Ectodermal cell (in vitro differentiated cells): ENCODE measurements around the gene HIVEP2.

ENCODE experiments used
- H3K27ac ChIP-seq: 2 replicates; pipeline ENCODE4 v1.7.0; 2013; ENCODE audit warnings: mild to moderate bottlenecking, low read depth, low read length; ENCODE audit not compliant: insufficient read depth, poor library complexity, severe bottlenecking
- H3K27me3 ChIP-seq: 2 replicates; pipeline ENCODE4 v1.7.0; 2013; ENCODE audit warnings: mild to moderate bottlenecking, low read length; ENCODE audit not compliant: insufficient read depth, control insufficient read depth, poor library complexity, severe bottlenecking
- H3K36me3 ChIP-seq: one replicate; pipeline ENCODE4 v1.7.0; 2013; ENCODE audit warnings: low read length; ENCODE audit not compliant: control insufficient read depth, insufficient read depth
- H3K4me1 ChIP-seq: one replicate; pipeline ENCODE4 v1.7.0; 2013; ENCODE audit warnings: low read length; ENCODE audit not compliant: control insufficient read depth, insufficient read depth
- H3K4me3 ChIP-seq: 2 replicates; pipeline ENCODE4 v1.7.0; 2013; ENCODE audit warnings: low read depth, low read length, control low read depth; ENCODE audit not compliant: insufficient read depth
- H3K9me3 ChIP-seq: 2 replicates; pipeline ENCODE4 v1.7.0; 2013; ENCODE audit warnings: mild to moderate bottlenecking, low read length, moderate library complexity; ENCODE audit not compliant: control insufficient read depth
- WGBS, 2 experiments: methylation state at CpG; one replicate each; pipeline ENCODE4 v1.1.7; 2013; ENCODE audit warnings: missing lambda C conversion rate in 2 of 2; 5-methylcytosine and 5-hydroxymethylcytosine counted together

The HIVEP2 gene

GRCh38 chr6:142870787-142871415 is 74.1 kb downstream of the HIVEP2 start:
- H3K4me1 ChIP-seq, result no peaks in the 10 kb centered on the region
- H3K27ac ChIP-seq, result no peak overlapping the region

GRCh38 chr6:142868917-142869316 is 76.1 kb downstream of the HIVEP2 start:
- H3K27me3 ChIP-seq, result no peaks in the 10 kb centered on the region
- H3K4me1 ChIP-seq, result no peaks in the 10 kb centered on the region
- no peak overlapping the region for H3K4me3 ChIP-seq
- H3K36me3 ChIP-seq, result no peaks in the 10 kb centered on the region
- H3K9me3 ChIP-seq, result no peaks in the 10 kb centered on the region
- WGBS, 2 experiments, result 90 to 93% methylated on average over 2 of the region's 2 CpGs
- H3K27ac ChIP-seq, result no peak overlapping the region

More at GRCh38 chr6:142870787-142871415, 74.1 kb downstream of the HIVEP2 start:
- H3K36me3 ChIP-seq, result no peaks in the 10 kb centered on the region
- WGBS, 2 experiments, result 78 to 84% methylated on average over 3 to 4 of the region's 4 CpGs
- no peak overlapping the region for H3K4me3 ChIP-seq
- H3K27me3 ChIP-seq, result no peaks in the 10 kb centered on the region
- H3K9me3 ChIP-seq, result no peaks in the 10 kb centered on the region

GRCh38 chr6:142867988-142868812 is 76.8 kb downstream of the HIVEP2 start:
- 84 to 88% methylated on average over 5 of the region's 5 CpGs for WGBS, 2 experiments
- H3K9me3 ChIP-seq, result no peaks in the 10 kb centered on the region
- H3K27me3 ChIP-seq, result no peaks in the 10 kb centered on the region
- H3K4me1 ChIP-seq, result no peaks in the 10 kb centered on the region
- H3K4me3 ChIP-seq, result no peak overlapping the region
- H3K36me3 ChIP-seq, result no peaks in the 10 kb centered on the region
- no peak overlapping the region for H3K27ac ChIP-seq

- 84 to 89% methylated on average over 4 of the region's 4 CpGs for WGBS, 2 experiments
- no peak overlapping the region for H3K27ac ChIP-seq
These were observed 77.6 kb downstream of the HIVEP2 start for GRCh38 chr6:142867355-142867801.

GRCh38 chr6:142863981-142864380 is 81.0 kb downstream of the HIVEP2 start:
- H3K27me3 ChIP-seq, result no peaks in the 10 kb centered on the region
- H3K27ac ChIP-seq, result no peak overlapping the region
- H3K36me3 ChIP-seq, result no peaks in the 10 kb centered on the region
- H3K4me3 ChIP-seq, result no peak overlapping the region
- H3K9me3 ChIP-seq, result no peaks in the 10 kb centered on the region
- 54 to 61% methylated on average over 2 of the region's 2 CpGs for WGBS, 2 experiments
- no peaks in the 10 kb centered on the region for H3K4me1 ChIP-seq

More at GRCh38 chr6:142867355-142867801, 77.6 kb downstream of the HIVEP2 start:
- Histone ChIP-seq H3K36me3 (no peaks in the 10 kb centered on the region), H3K9me3 (no peaks in the 10 kb centered on the region), H3K27me3 (no peaks in the 10 kb centered on the region), H3K4me3 (no peak overlapping the region), H3K4me1 (no peaks in the 10 kb centered on the region)

GRCh38 chr6:142861711-142862110 is 83.3 kb downstream of the HIVEP2 start:
- WGBS, 2 experiments, result 91 to 94% methylated on average over 3 of the region's 3 CpGs
- H3K4me3 ChIP-seq, result no peak overlapping the region

GRCh38 chr6:142860498-142860897 is 84.5 kb downstream of the HIVEP2 start:
- Histone ChIP-seq H3K27me3 (no peaks in the 10 kb centered on the region), H3K9me3 (no peaks in the 10 kb centered on the region), H3K36me3 (no peaks in the 10 kb centered on the region), H3K27ac (no peak overlapping the region), H3K4me3 (no peak overlapping the region), H3K4me1 (peaks cover 10% of the 10 kb centered on the region)
- WGBS, 2 experiments, result 90 to 93% methylated on average over 6 of the region's 6 CpGs

More at GRCh38 chr6:142861711-142862110, 83.3 kb downstream of the HIVEP2 start:
- Histone ChIP-seq H3K27ac (no peak overlapping the region), H3K36me3 (no peaks in the 10 kb centered on the region), H3K4me1 (peaks cover under 1% of the 10 kb centered on the region), H3K9me3 (no peaks in the 10 kb centered on the region), H3K27me3 (no peaks in the 10 kb centered on the region)

- Histone ChIP-seq H3K36me3 (no peaks in the 10 kb centered on the region), H3K9me3 (no peaks in the 10 kb centered on the region), H3K27me3 (no peaks in the 10 kb centered on the region), H3K27ac (no peak overlapping the region), H3K4me1 (peaks cover 24% of the 10 kb centered on the region), H3K4me3 (no peak overlapping the region)
- 65 to 72% methylated on average over 8 to 9 of the region's 9 CpGs for WGBS, 2 experiments
These were observed 87.0 kb downstream of the HIVEP2 start for GRCh38 chr6:142857796-142858555.

GRCh38 chr6:142857233-142857761 is 87.7 kb downstream of the HIVEP2 start:
- WGBS, 2 experiments, result 93 to 94% methylated on average over 7 of the region's 7 CpGs
- Histone ChIP-seq H3K36me3 (no peaks in the 10 kb centered on the region), H3K4me1 (peaks cover 24% of the 10 kb centered on the region), H3K27ac (no peak overlapping the region), H3K27me3 (no peaks in the 10 kb centered on the region), H3K4me3 (no peak overlapping the region), H3K9me3 (no peaks in the 10 kb centered on the region)
